B cell (primary cell): ENCODE results near the gene AKT2.

Source experiments
- CTCF ChIP-seq: fragments of 200-600 bp; IDR thresholded peaks from one replicate; pipeline ENCODE4 v1.8.0; 2022; ENCODE audit warnings: antibody characterized with exemption, mild to moderate bottlenecking
- EZH2 ChIP-seq: IDR thresholded peaks from 2 replicates; pipeline ENCODE4 v1.6.1; 2012; ENCODE audit warnings: borderline replicate concordance, low read depth, mild to moderate bottlenecking, moderate library complexity, low read length; ENCODE audit not compliant: insufficient read depth, poor library complexity, severe bottlenecking

GRCh38 chr19:40251244-40251643, 33.9 kb downstream of the AKT2 start:
- TF ChIP-seq CTCF: no peak
- TF ChIP-seq EZH2: no peak
